GM18951 (cell line): Measurements from ENCODE around the gene ABTB2.

Experiments used
- POLR2A ChIP-seq: IDR thresholded peaks from 4 replicates; pipeline ENCODE4 v1.6.1; 2011; ENCODE audit warnings: mild to moderate bottlenecking; ENCODE audit not compliant: insufficient read length, insufficient read depth; ENCODE audit errors: extremely low read depth
- in situ Hi-C: fragments of 300-500 bp; cut with MboI; formaldehyde crosslinking; loops from one replicate; pipeline ENCODE4 v1.12.0; 2022; ENCODE audit warnings: low sequenced_read_pairs, mixed read lengths, inconsistent platforms; ENCODE audit not compliant: unreplicated experiment

ABTB2 gene

GRCh38 chr11:34174412-34175041 lies 183.3 kb downstream of the ABTB2 start:
- no peak for TF ChIP-seq POLR2A
- in situ Hi-C loops, result loop anchor here (10.0 to 25.0 kb wide), 3 partner anchors 190 to 313 kb away; no protein-coding TSS in a partner anchor

- no peak for TF ChIP-seq POLR2A
- in situ Hi-C loops, result loop anchor here (10.0 to 25.0 kb wide), 3 partner anchors 192 to 314 kb away; no protein-coding TSS in a partner anchor
These were observed 184.8 kb downstream of the ABTB2 start for GRCh38 chr11:34173050-34173449.

GRCh38 chr11:34169686-34170085 lies 188.1 kb downstream of the ABTB2 start:
- in situ Hi-C loops, result loop anchor here (10.0 to 25.0 kb wide), 3 partner anchors 195 to 318 kb away; no protein-coding TSS in a partner anchor
- TF ChIP-seq POLR2A, result no peak

- in situ Hi-C loops, result loop anchor here (25.0 kb wide), 2 partner anchors 307 to 318 kb away; no protein-coding TSS in a partner anchor
- no peak for TF ChIP-seq POLR2A
These were observed 189.0 kb downstream of the ABTB2 start for GRCh38 chr11:34168642-34169420.

- no peak for TF ChIP-seq POLR2A
These were observed 189.8 kb downstream of the ABTB2 start for GRCh38 chr11:34167961-34168360.

GRCh38 chr11:34166806-34167740 lies 190.7 kb downstream of the ABTB2 start:
- in situ Hi-C loops, result loop anchor here (25.0 kb wide), 2 partner anchors 305 to 320 kb away; no protein-coding TSS in a partner anchor
- no peak for TF ChIP-seq POLR2A

More at GRCh38 chr11:34167961-34168360, 189.8 kb downstream of the ABTB2 start:
- in situ Hi-C loops, result loop anchor here (25.0 kb wide), 2 partner anchors 306 to 319 kb away; no protein-coding TSS in a partner anchor

- TF ChIP-seq POLR2A, result no peak
- in situ Hi-C loops, result loop anchor here (25.0 kb wide), 2 partner anchors 304 to 321 kb away; no protein-coding TSS in a partner anchor
These were observed 191.8 kb downstream of the ABTB2 start for GRCh38 chr11:34165786-34166555.

GRCh38 chr11:34165121-34165520 lies 192.7 kb downstream of the ABTB2 start:
- no peak for TF ChIP-seq POLR2A
- in situ Hi-C loops, result loop anchor here (25.0 kb wide), 2 partner anchors 303 to 322 kb away; no protein-coding TSS in a partner anchor

- TF ChIP-seq POLR2A, result no peak
- in situ Hi-C loops, result loop anchor here (25.0 kb wide), 2 partner anchors 301 to 324 kb away; no protein-coding TSS in a partner anchor
These were observed 195.0 kb downstream of the ABTB2 start for GRCh38 chr11:34162856-34163255.

- no peak for TF ChIP-seq POLR2A
- in situ Hi-C loops, result loop anchor here (25.0 kb wide), 2 partner anchors 300 to 325 kb away; no protein-coding TSS in a partner anchor
These were observed 195.4 kb downstream of the ABTB2 start for GRCh38 chr11:34162493-34162820.

- in situ Hi-C loops, result loop anchor here (25.0 kb wide), 2 partner anchors 300 to 325 kb away; no protein-coding TSS in a partner anchor
- TF ChIP-seq POLR2A, result no peak
These were observed 195.9 kb downstream of the ABTB2 start for GRCh38 chr11:34161812-34162492.
